Cardiac fibroblast (primary cell): ENCODE data around the gene ALPG.
"Not testable (repeated sequence)": the region's sequence is repeated elsewhere in the genome, so short reads cannot be mapped to it uniquely, and the experiment has no call there.

ENCODE experiments used
- DNase-seq, 2 donors: peaks; one replicate each; pipeline versions ENCODE4 v3.0.0 to v3.0.0-alpha.2; 2010; ENCODE audit warnings: low read depth in 2 of 2
- H3K4me3 ChIP-seq, 2 donors: replicated peaks in 1 of 2; 1 replicate in 1 of 2; 2 replicates in 1 of 2; pipeline ENCODE4 v1.5.1; 2011; ENCODE audit warnings: low read depth in 2 of 2, low read length in 2 of 2, mild to moderate bottlenecking in 2 of 2, moderate library complexity in 1 of 2
- TF ChIP-seq, protein P1 (sequence below): IDR thresholded peaks from one replicate; pipeline ENCODE4 v1.5.1; 2011; ENCODE audit warnings: low read depth, mild to moderate bottlenecking, low read length, inconsistent platforms

The ALPG gene

DNA sequence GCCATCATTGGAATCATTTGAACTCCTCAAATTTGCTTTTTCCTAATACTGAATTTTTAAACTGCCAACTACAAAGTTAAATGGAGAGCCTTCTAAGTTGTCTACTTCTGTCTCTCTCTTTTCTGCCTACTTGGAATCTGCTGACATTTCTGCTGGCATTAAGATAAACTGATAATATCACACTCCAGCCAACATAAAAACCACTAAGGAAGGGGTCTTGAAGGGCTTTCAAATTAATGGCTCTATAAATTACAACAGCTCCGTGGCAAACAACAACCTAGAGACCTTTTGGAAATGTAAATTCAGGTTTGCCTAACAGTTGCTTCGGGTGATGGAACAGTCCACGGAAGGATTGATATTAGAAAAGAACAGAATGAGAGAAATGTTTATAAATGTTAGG, 16.0 kb upstream of the ALPG start:
- TF ChIP-seq, protein P1, sequence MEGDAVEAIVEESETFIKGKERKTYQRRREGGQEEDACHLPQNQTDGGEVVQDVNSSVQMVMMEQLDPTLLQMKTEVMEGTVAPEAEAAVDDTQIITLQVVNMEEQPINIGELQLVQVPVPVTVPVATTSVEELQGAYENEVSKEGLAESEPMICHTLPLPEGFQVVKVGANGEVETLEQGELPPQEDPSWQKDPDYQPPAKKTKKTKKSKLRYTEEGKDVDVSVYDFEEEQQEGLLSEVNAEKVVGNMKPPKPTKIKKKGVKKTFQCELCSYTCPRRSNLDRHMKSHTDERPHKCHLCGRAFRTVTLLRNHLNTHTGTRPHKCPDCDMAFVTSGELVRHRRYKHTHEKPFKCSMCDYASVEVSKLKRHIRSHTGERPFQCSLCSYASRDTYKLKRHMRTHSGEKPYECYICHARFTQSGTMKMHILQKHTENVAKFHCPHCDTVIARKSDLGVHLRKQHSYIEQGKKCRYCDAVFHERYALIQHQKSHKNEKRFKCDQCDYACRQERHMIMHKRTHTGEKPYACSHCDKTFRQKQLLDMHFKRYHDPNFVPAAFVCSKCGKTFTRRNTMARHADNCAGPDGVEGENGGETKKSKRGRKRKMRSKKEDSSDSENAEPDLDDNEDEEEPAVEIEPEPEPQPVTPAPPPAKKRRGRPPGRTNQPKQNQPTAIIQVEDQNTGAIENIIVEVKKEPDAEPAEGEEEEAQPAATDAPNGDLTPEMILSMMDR = no peak
- DNase-seq = no peak
- H3K4me3 ChIP-seq = no peak overlapping the region

DNA sequence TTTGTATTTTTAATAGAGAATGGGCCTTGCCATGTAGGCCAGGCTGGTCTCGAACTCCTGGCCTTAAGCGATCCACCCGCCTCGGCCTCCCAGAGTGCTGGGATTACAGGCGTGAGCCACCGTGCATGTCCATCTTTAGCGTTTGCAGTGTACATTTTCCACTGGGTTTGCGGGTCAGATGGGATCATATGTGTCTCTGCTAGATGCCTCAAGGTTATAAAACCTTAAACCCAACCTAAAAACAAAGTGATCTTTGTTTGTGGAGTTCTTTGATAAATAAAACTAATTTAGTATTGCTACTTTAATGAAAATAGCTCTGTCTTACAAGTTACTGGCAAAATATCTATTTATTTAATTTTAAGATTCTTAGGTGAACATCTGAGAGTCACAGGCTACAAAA, 13.1 kb upstream of the ALPG start:
- H3K4me3 ChIP-seq = no peak overlapping the region
- TF ChIP-seq, protein P1 = no peak
- no peak for DNase-seq

GRCh38 chr2:232394431-232394830, 12.2 kb upstream of the ALPG start:
- not testable (repeated sequence) for H3K4me3 ChIP-seq, DNase-seq

- TF ChIP-seq, protein P1 = no peak
- no peak overlapping the region for H3K4me3 ChIP-seq
- DNase-seq = no peak
Observed at GRCh38 chr2:232395586-232395985, 11.1 kb upstream of the ALPG start.

GRCh38 chr2:232396683-232397082, 10.0 kb upstream of the ALPG start:
- TF ChIP-seq, protein P1 = no peak
- no peak overlapping the region for H3K4me3 ChIP-seq
- DNase-seq = no peak

DNA sequence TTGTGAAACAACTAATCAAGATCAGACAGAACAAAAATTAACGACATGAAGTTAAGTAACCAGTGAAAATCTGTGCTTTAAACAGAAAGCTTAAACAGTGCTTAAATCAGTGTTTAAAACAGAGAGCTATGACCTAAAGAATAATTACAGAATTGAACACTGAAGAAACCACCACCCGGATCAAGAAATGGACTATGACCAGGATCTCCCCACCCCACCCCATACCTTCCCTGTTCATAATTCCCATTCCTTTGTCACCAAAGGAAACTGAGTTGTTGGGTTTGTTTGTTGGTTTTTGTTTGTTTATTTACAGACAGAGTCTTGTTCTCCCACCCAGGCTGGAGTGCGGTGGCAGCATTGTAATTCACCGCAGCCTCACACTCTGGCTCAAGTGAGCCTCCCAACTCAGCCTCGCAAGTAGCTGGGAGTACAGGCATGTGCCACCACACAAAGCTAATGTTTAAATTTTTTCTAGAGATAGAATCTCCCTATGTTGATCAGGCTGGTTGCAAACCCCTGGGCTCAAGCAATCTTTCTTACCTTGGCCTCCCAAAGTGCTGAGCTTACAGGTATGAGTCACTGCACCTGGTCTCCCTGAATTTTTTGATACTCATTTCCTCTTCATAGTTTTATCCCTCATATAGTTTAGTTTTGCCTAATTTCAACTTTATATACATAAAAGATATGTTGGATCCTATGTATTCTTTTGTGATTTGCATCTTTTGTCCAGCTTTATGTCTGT, 8.2 kb upstream of the ALPG start:
- no peak for DNase-seq
- TF ChIP-seq, protein P1 = no peak

GRCh38 chr2:232400256-232401015, 6.2 kb upstream of the ALPG start:
- TF ChIP-seq, protein P1 = no peak
- DNase-seq = no peak
- H3K4me3 ChIP-seq = no peak overlapping the region

More for the DNA sequence above, 8.2 kb upstream of the ALPG start:
- H3K4me3 ChIP-seq = no peak overlapping the region
